ENCODE data around the gene TCF7L2. TPM values are rescaled to one million over a fixed set of nuclear protein-coding genes. Genes with fewer than 3 reads are reported as not detected.

TCF7L2 gene
- total RNA-seq, 2 experiments from 2014 or later, result 1.3 to 8.5 TPM

GRCh38 chr10:113124724-113125123 is 174.7 kb downstream of the TCF7L2 start:
- no peak overlapping the region for H3K27ac ChIP-seq (ENCODE audit: low read depth, low read length, poor library complexity, severe bottlenecking)
- H3K9me2 ChIP-seq (ENCODE audit: insufficient read depth, low read length), result no peaks in the 10 kb centered on the region
- no peak for DNase-seq (ENCODE audit: low spot score)
- no peaks in the 10 kb centered on the region for H4K20me1 ChIP-seq (ENCODE audit: insufficient read depth, low read length)
- no peak for TF ChIP-seq CTCF (conservative IDR thresholded peaks at IDR 0.05; ENCODE audit: low read length)
- no peak for TF ChIP-seq EZH2phosphoT487 (IDR thresholded peaks at IDR 0.05; ENCODE audit: borderline replicate concordance, low read depth, low read length)
- no peaks in the 10 kb centered on the region for H3K79me2 ChIP-seq (ENCODE audit: insufficient read depth, low read depth, low read length)
- H3K36me3 ChIP-seq (ENCODE audit: insufficient read depth, low read length), result no peaks in the 10 kb centered on the region
- no peaks in the 10 kb centered on the region for H3K9me3 ChIP-seq (ENCODE audit: low read length)
- BruUV-seq (replicated peaks), result no TSS peak
- H3K4me2 ChIP-seq (ENCODE audit: low read length), result no peak overlapping the region
- no peak overlapping the region for H3K4me3 ChIP-seq (ENCODE audit: low read depth, low read length, poor library complexity, severe bottlenecking)
- ChIA-PET POLR2A (no interaction called here), CTCF (ENCODE audit: unreplicated experiment) (no interaction called here)
- intact Hi-C loops (cut with micrococcal nuclease; ENCODE audit: unreplicated experiment), result no loop called here
- H2AFZ ChIP-seq (ENCODE audit: low read length), result no peak overlapping the region
- no peaks in the 10 kb centered on the region for H3K4me1 ChIP-seq (ENCODE audit: insufficient read depth, low read length, poor library complexity, severe bottlenecking)

GRCh38 chr10:113125612-113126011 is 175.6 kb downstream of the TCF7L2 start:
- intact Hi-C loops (cut with micrococcal nuclease; ENCODE audit: unreplicated experiment), result no loop called here
- H3K9me2 ChIP-seq (ENCODE audit: insufficient read depth, low read length), result no peaks in the 10 kb centered on the region
- no peaks in the 10 kb centered on the region for H3K9me3 ChIP-seq (ENCODE audit: low read length)
- TF ChIP-seq CTCF (conservative IDR thresholded peaks at IDR 0.05; ENCODE audit: low read length) (no peak), EZH2phosphoT487 (IDR thresholded peaks at IDR 0.05; ENCODE audit: borderline replicate concordance, low read depth, low read length) (no peak)
- no peak overlapping the region for H3K4me2 ChIP-seq (ENCODE audit: low read length)
- CTCF ChIA-PET (ENCODE audit: unreplicated experiment), result no interaction called here
- H3K4me1 ChIP-seq (ENCODE audit: insufficient read depth, low read length, poor library complexity, severe bottlenecking), result no peaks in the 10 kb centered on the region
- DNase-seq (ENCODE audit: low spot score), result no peak
- H3K4me3 ChIP-seq (ENCODE audit: low read depth, low read length, poor library complexity, severe bottlenecking), result no peak overlapping the region
- no peak overlapping the region for H2AFZ ChIP-seq (ENCODE audit: low read length)
- H4K20me1 ChIP-seq (ENCODE audit: insufficient read depth, low read length), result no peaks in the 10 kb centered on the region
- H3K27ac ChIP-seq (ENCODE audit: low read depth, low read length, poor library complexity, severe bottlenecking), result no peak overlapping the region
- BruUV-seq (replicated peaks), result no TSS peak
- H3K36me3 ChIP-seq (ENCODE audit: insufficient read depth, low read length), result no peaks in the 10 kb centered on the region
- POLR2A ChIA-PET, result no interaction called here
- H3K79me2 ChIP-seq (ENCODE audit: insufficient read depth, low read depth, low read length), result no peaks in the 10 kb centered on the region

- TF ChIP-seq CTCF (conservative IDR thresholded peaks at IDR 0.05; ENCODE audit: low read length) (no peak), EZH2phosphoT487 (IDR thresholded peaks at IDR 0.05; ENCODE audit: borderline replicate concordance, low read depth, low read length) (no peak)
- H3K4me1 ChIP-seq (ENCODE audit: insufficient read depth, low read length, poor library complexity, severe bottlenecking), result no peaks in the 10 kb centered on the region
- ChIA-PET POLR2A (interaction anchor here (0.7 kb wide), 1 partner anchor 294 kb away, joined by 5 read pairs; no protein-coding TSS in a partner anchor), CTCF (ENCODE audit: unreplicated experiment) (no interaction called here)
- no peak overlapping the region for H2AFZ ChIP-seq (ENCODE audit: low read length)
- H3K36me3 ChIP-seq (ENCODE audit: insufficient read depth, low read length), result no peaks in the 10 kb centered on the region
- BruUV-seq (replicated peaks), result no TSS peak
- H3K9me3 ChIP-seq (ENCODE audit: low read length), result no peaks in the 10 kb centered on the region
- DNase-seq (ENCODE audit: low spot score), result no peak
- H3K27ac ChIP-seq (ENCODE audit: low read depth, low read length, poor library complexity, severe bottlenecking), result no peak overlapping the region
- no peak overlapping the region for H3K4me3 ChIP-seq (ENCODE audit: low read depth, low read length, poor library complexity, severe bottlenecking)
- no peak overlapping the region for H3K4me2 ChIP-seq (ENCODE audit: low read length)
- intact Hi-C loops (cut with micrococcal nuclease; ENCODE audit: unreplicated experiment), result no loop called here
- no peaks in the 10 kb centered on the region for H4K20me1 ChIP-seq (ENCODE audit: insufficient read depth, low read length)
- H3K9me2 ChIP-seq (ENCODE audit: insufficient read depth, low read length), result no peaks in the 10 kb centered on the region
- no peaks in the 10 kb centered on the region for H3K79me2 ChIP-seq (ENCODE audit: insufficient read depth, low read depth, low read length)
Measured at GRCh38 chr10:113126229-113127201, 176.5 kb downstream of the TCF7L2 start.
